ENCODE measurements around the gene SERHL2. TPM values are rescaled to one million over a fixed set of nuclear protein-coding genes. Genes with fewer than 3 reads are reported as not detected.
A peak's percentile ranks its signal among the peaks of the same experiment; 100 is the strongest.

Gene SERHL2
- total and polyA plus RNA-seq, 8 donors, result 1.7 to 5.5 (median 4.1) TPM; not detected in 1

DNA sequence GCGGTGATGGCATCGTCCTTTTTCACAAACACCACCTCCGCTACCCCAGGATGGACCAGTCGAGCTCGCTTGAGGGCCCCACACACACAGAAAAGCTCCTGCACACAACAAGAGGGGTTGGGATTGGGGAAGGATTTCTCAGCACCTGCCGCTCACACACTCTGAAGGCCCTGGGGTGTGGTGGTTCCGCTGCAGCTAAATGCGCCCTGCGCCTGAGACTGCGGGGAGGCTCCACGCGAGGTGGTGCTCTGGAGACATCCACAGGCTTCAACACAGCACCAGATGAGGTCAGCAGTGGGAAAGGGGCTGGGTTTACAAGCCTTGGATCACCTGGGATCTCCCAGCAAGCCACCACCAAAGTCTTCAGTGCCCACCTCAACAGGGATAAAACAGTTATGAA, 38.2 kb downstream of the SERHL2 start:
- TF ChIP-seq CTCF (IDR thresholded peaks at IDR 0.05), result no peak
- no peak for TF ChIP-seq POLR2A (IDR thresholded peaks at IDR 0.05)
- TF ChIP-seq POLR2AphosphoS5 (IDR thresholded peaks at IDR 0.05), result no peak
- TF ChIP-seq EP300 (IDR thresholded peaks at IDR 0.05), result no peak
- 91 to 96% (median 95%) methylated on average over 12 of the region's 12 CpGs for WGBS, 5 donors

GRCh38 chr22:42595434-42595833, 41.7 kb downstream of the SERHL2 start:
- DNase-seq, result no peak
- H3K27ac ChIP-seq, result peak overlapping the region in 1 of 5 donors; percentile 53
- intact Hi-C loops (cut with DNase I; ENCODE audit: low total_unique reads), result no loop called here
- H3K27me3 ChIP-seq, result no peaks in the 10 kb centered on the region
- WGBS, 5 donors, result 56 to 86% (median 72%) methylated on average over 2 to 3 of the region's 3 CpGs
- TF ChIP-seq POLR2AphosphoS5 (IDR thresholded peaks at IDR 0.05) (no peak), EP300 (IDR thresholded peaks at IDR 0.05) (no peak), CTCF (IDR thresholded peaks at IDR 0.05) (no peak), POLR2A (IDR thresholded peaks at IDR 0.05) (no peak)
- peaks cover 84 to 100% (median 100%) of the 10 kb centered on the region in 4 donors for H3K36me3 ChIP-seq
- H3K4me3 ChIP-seq, result no peak overlapping the region
- H3K9me3 ChIP-seq, result no peaks in the 10 kb centered on the region
- H3K4me1 ChIP-seq, result peaks cover 0 to 24% (median 10%) of the 10 kb centered on the region in 4 donors

More for the DNA sequence above, 38.2 kb downstream of the SERHL2 start:
- Histone ChIP-seq H3K9me3 (no peaks in the 10 kb centered on the region), H3K36me3 (peaks cover 80 to 100% (median 100%) of the 10 kb centered on the region in 4 donors), H3K27me3 (no peaks in the 10 kb centered on the region), H3K27ac (peak overlapping the region in 2 of 5 donors; percentile 49 to 50), H3K4me3 (no peak overlapping the region), H3K4me1 (peaks cover 0 to 17% (median 6%) of the 10 kb centered on the region in 4 donors)
- intact Hi-C loops (cut with DNase I; ENCODE audit: low total_unique reads), result no loop called here
- no peak for DNase-seq

- Histone ChIP-seq H3K4me3 (no peak overlapping the region), H3K27me3 (no peaks in the 10 kb centered on the region), H3K9me3 (no peaks in the 10 kb centered on the region), H3K4me1 (peaks cover under 1 to 29% (median 13%) of the 10 kb centered on the region in 4 donors), H3K36me3 (peaks cover 86 to 100% (median 100%) of the 10 kb centered on the region in 4 donors), H3K27ac (peak overlapping the region in 3 of 5 donors; percentile 10 to 53 (median 40))
- peak in 1 of 2 donors; percentile 35 for DNase-seq
- intact Hi-C loops (cut with DNase I; ENCODE audit: low total_unique reads), result no loop called here
- no peak for TF ChIP-seq CTCF (IDR thresholded peaks at IDR 0.05)
- TF ChIP-seq EP300 (IDR thresholded peaks at IDR 0.05), result no peak
- no peak for TF ChIP-seq POLR2A (IDR thresholded peaks at IDR 0.05)
- TF ChIP-seq POLR2AphosphoS5 (IDR thresholded peaks at IDR 0.05), result no peak
- 23 to 58% (median 35%) methylated on average over 5 of the region's 5 CpGs for WGBS, 5 donors
Observed at GRCh38 chr22:42596336-42596735, 42.6 kb downstream of the SERHL2 start.

- DNase-seq, result no peak
- 72 to 88% (median 74%) methylated on average over 9 to 11 of the region's 11 CpGs for WGBS, 5 donors
- TF ChIP-seq CTCF (IDR thresholded peaks at IDR 0.05) (no peak), EP300 (IDR thresholded peaks at IDR 0.05) (no peak), POLR2A (IDR thresholded peaks at IDR 0.05) (no peak), POLR2AphosphoS5 (IDR thresholded peaks at IDR 0.05) (no peak)
- intact Hi-C loops (cut with DNase I; ENCODE audit: low total_unique reads), result no loop called here
- Histone ChIP-seq H3K9me3 (no peaks in the 10 kb centered on the region), H3K4me3 (no peak overlapping the region), H3K27ac (peak overlapping the region in 3 of 5 donors; percentile 10 to 53 (median 40)), H3K27me3 (no peaks in the 10 kb centered on the region), H3K4me1 (peaks cover 7 to 32% (median 18%) of the 10 kb centered on the region in 4 donors), H3K36me3 (peaks cover 86 to 100% (median 100%) of the 10 kb centered on the region in 4 donors)
Observed at GRCh38 chr22:42596863-42597530, 43.2 kb downstream of the SERHL2 start.
